ENCODE data around the gene BANK1.

DNA sequence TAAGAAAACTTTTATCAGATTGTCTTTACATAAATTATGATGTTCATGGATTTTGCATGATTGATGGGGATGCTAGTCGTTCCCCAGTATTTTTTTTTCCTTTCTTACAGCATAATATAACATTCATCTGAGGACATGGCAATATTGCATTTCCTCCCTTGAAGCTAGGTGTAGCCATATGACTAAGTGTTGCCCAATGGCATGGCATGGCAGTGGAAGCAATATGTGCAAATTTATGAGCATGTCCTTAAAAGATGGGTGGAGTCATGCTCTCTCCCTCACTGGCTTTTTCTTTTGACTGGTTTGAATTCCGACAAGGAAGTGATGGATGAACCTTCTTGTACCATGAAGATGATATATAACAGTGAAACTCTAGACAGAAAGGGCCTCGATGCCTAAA, 96.3 kb downstream of the BANK1 start:
- TF ChIP-seq CTCF (IDR thresholded peaks at IDR 0.05) (no peak), POLR2AphosphoS5 (IDR thresholded peaks at IDR 0.05; ENCODE audit: low read depth, low read length) (no peak), SIN3A (IDR thresholded peaks at IDR 0.05; ENCODE audit: borderline replicate concordance, insufficient read depth, low read depth, low read length) (no peak), REST (IDR thresholded peaks at IDR 0.05; ENCODE audit: insufficient read depth in 1 of 2, low read depth in 2 of 2, low read length in 1 of 2) (no peak)

Measured in Panc1 (cell line).